ENCODE results near the gene PFKFB3. TPM values are rescaled to one million over a fixed set of nuclear protein-coding genes. Genes with fewer than 3 reads are reported as not detected.

Gene PFKFB3
- total and polyA plus RNA-seq, 2 of the 13 experiments (the other 11 are each of a cell fraction or from before 2014, with no cell fraction given), result 1.2 to 13.3 TPM

DNA sequence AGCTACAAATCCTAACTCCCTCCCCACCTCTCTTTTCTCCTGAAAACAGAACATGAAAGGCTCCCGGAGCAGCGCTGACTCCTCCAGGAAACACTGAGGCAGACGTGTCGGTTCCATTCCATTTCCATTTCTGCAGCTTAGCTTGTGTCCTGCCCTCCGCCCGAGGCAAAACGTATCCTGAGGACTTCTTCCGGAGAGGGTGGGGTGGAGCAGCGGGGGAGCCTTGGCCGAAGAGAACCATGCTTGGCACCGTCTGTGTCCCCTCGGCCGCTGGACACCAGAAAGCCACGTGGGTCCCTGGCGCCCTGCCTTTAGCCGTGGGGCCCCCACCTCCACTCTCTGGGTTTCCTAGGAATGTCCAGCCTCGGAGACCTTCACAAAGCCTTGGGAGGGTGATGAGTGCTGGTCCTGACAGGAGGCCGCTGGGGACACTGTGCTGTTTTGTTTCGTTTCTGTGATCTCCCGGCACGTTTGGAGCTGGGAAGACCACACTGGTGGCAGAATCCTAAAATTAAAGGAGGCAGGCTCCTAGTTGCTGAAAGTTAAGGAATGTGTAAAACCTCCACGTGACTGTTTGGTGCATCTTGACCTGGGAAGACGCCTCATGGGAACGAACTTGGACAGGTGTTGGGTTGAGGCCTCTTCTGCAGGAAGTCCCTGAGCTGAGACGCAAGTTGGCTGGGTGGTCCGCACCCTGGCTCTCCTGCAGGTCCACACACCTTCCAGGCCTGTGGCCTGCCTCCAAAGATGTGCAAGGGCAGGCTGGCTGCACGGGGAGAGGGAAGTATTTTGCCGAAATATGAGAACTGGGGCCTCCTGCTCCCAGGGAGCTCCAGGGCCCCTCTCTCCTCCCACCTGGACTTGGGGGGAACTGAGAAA is 30.4 kb downstream of the PFKFB3 start:
- ChIA-PET CTCF (ENCODE audit: low intra/inter-chr PET ratio, low total read pairs) (no interaction called here), POLR2A (no interaction called here)
- BruUV-seq (replicated peaks), result no TSS peak
- WGBS (ENCODE audit: low lambda C conversion rate), result 94% methylated on average over 24 of the region's 28 CpGs
- no peak for ATAC-seq
- no peak for FAIRE-seq
- no peak for DNase-seq (ENCODE audit: low spot score)
- Histone ChIP-seq H2AFZ (ENCODE audit: low read length) (no peak overlapping the region), H3K79me2 (ENCODE audit: insufficient read depth, low read length) (no peaks in the 10 kb centered on the region), H3K27ac (ENCODE audit: extremely low read length, insufficient read depth, low read length) (no peak overlapping the region), H3K27me3 (ENCODE audit: control insufficient read depth in 1 of 2, insufficient read depth in 2 of 2, low read length in 2 of 2) (no peaks in the 10 kb centered on the region), H3K36me3 (replicated peaks in 1 of 2; ENCODE audit: control insufficient read depth in 1 of 2, insufficient read depth in 2 of 2, low read length in 2 of 2) (peaks cover 16 to 40% of the 10 kb centered on the region in 2 experiments), H3K4me2 (ENCODE audit: low read depth, low read length) (no peak overlapping the region), H3K9ac (ENCODE audit: insufficient read depth, low read depth, low read length) (no peak overlapping the region), H4K20me1 (ENCODE audit: insufficient read depth, low read length) (no peaks in the 10 kb centered on the region), H3K4me3 (replicated peaks in 1 of 3; ENCODE audit: insufficient read depth in 1 of 3, low read depth in 2 of 3, low read length in 3 of 3) (no peak overlapping the region), H3K9me3 (ENCODE audit: low read length) (no peaks in the 10 kb centered on the region), H3K4me1 (ENCODE audit: insufficient read depth, low read length) (no peaks in the 10 kb centered on the region)
- intact Hi-C loops (cut with micrococcal nuclease; ENCODE audit: unreplicated experiment), result no loop called here
- TF ChIP-seq PAX8 (CRISPR knock-in tag; IDR thresholded peaks at IDR 0.05; ENCODE audit: borderline replicate concordance) (no peak), MIER3 (CRISPR knock-in tag; IDR thresholded peaks at IDR 0.05; ENCODE audit: borderline replicate concordance) (no peak), RFX3 (CRISPR knock-in tag; IDR thresholded peaks at IDR 0.05) (no peak), ZNF782 (CRISPR knock-in tag; IDR thresholded peaks at IDR 0.05; ENCODE audit: borderline replicate concordance) (no peak), ZBTB21 (CRISPR knock-in tag; IDR thresholded peaks at IDR 0.05) (no peak), ZMYM4 (CRISPR knock-in tag; IDR thresholded peaks at IDR 0.05) (no peak)
- TF ChIP-seq, protein P1, sequence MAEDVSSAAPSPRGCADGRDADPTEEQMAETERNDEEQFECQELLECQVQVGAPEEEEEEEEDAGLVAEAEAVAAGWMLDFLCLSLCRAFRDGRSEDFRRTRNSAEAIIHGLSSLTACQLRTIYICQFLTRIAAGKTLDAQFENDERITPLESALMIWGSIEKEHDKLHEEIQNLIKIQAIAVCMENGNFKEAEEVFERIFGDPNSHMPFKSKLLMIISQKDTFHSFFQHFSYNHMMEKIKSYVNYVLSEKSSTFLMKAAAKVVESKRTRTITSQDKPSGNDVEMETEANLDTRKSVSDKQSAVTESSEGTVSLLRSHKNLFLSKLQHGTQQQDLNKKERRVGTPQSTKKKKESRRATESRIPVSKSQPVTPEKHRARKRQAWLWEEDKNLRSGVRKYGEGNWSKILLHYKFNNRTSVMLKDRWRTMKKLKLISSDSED (CRISPR knock-in tag; IDR thresholded peaks at IDR 0.05), result no peak
- TF ChIP-seq, protein P2, sequence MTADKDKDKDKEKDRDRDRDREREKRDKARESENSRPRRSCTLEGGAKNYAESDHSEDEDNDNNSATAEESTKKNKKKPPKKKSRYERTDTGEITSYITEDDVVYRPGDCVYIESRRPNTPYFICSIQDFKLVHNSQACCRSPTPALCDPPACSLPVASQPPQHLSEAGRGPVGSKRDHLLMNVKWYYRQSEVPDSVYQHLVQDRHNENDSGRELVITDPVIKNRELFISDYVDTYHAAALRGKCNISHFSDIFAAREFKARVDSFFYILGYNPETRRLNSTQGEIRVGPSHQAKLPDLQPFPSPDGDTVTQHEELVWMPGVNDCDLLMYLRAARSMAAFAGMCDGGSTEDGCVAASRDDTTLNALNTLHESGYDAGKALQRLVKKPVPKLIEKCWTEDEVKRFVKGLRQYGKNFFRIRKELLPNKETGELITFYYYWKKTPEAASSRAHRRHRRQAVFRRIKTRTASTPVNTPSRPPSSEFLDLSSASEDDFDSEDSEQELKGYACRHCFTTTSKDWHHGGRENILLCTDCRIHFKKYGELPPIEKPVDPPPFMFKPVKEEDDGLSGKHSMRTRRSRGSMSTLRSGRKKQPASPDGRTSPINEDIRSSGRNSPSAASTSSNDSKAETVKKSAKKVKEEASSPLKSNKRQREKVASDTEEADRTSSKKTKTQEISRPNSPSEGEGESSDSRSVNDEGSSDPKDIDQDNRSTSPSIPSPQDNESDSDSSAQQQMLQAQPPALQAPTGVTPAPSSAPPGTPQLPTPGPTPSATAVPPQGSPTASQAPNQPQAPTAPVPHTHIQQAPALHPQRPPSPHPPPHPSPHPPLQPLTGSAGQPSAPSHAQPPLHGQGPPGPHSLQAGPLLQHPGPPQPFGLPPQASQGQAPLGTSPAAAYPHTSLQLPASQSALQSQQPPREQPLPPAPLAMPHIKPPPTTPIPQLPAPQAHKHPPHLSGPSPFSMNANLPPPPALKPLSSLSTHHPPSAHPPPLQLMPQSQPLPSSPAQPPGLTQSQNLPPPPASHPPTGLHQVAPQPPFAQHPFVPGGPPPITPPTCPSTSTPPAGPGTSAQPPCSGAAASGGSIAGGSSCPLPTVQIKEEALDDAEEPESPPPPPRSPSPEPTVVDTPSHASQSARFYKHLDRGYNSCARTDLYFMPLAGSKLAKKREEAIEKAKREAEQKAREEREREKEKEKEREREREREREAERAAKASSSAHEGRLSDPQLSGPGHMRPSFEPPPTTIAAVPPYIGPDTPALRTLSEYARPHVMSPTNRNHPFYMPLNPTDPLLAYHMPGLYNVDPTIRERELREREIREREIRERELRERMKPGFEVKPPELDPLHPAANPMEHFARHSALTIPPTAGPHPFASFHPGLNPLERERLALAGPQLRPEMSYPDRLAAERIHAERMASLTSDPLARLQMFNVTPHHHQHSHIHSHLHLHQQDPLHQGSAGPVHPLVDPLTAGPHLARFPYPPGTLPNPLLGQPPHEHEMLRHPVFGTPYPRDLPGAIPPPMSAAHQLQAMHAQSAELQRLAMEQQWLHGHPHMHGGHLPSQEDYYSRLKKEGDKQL (CRISPR knock-in tag; IDR thresholded peaks at IDR 0.05; ENCODE audit: low read depth), result no peak
- in situ Hi-C loops (cut with HindIII; ENCODE audit: extremely low pct_ligation_motif_present, low pct_unique_long_range_greater_than_20kb), result no loop called here
